HG03342 (cell line): ENCODE measurements around the gene LIG1.

ENCODE experiments used
- ATAC-seq: cut with Tn5 transposase; IDR thresholded peaks from one replicate; pipeline ENCODE4 v1.9.1; 2021; ENCODE audit warnings: mild to moderate bottlenecking, moderate library complexity; ENCODE audit not compliant: unreplicated experiment

LIG1 gene

GRCh38 chr19:48169939-48170803, at the start of gene LIG1, which contains the start of gene ZSWIM9:
Gene LIG1 (minus strand): TSS chr19:48170344. CDS start chr19:48165566, 4,778 bp downstream.
Gene ZSWIM9 (plus strand): TSS chr19:48170680. CDS start chr19:48171803, 1,123 bp downstream.
- peak; percentile 80 for ATAC-seq

GRCh38 chr19:48218997-48219396, 48.9 kb upstream of the LIG1 start:
- ATAC-seq = no peak

GRCh38 chr19:48216933-48217332, 46.8 kb upstream of the LIG1 start:
- no peak for ATAC-seq

GRCh38 chr19:48213959-48214358, 43.8 kb upstream of the LIG1 start:
- no peak for ATAC-seq

GRCh38 chr19:48210005-48210404, 39.9 kb upstream of the LIG1 start:
- ATAC-seq = no peak

- no peak for ATAC-seq
These were observed 36.4 kb upstream of the LIG1 start for GRCh38 chr19:48206397-48207093.

- ATAC-seq = peak; percentile 91
These were observed 33.9 kb upstream of the LIG1 start for GRCh38 chr19:48203794-48204628.

GRCh38 chr19:48203222-48203793, 33.2 kb upstream of the LIG1 start:
- ATAC-seq = no peak

- ATAC-seq = no peak
These were observed 27.0 kb upstream of the LIG1 start for GRCh38 chr19:48196933-48197665.

GRCh38 chr19:48196321-48196763, 26.2 kb upstream of the LIG1 start:
- no peak for ATAC-seq

- no peak for ATAC-seq
These were observed 25.0 kb upstream of the LIG1 start for GRCh38 chr19:48194844-48195830.

GRCh38 chr19:48194041-48194843, 24.1 kb upstream of the LIG1 start:
- no peak for ATAC-seq

- no peak for ATAC-seq
These were observed 22.6 kb upstream of the LIG1 start for GRCh38 chr19:48192750-48193149.

- ATAC-seq = no peak
These were observed 20.7 kb upstream of the LIG1 start for GRCh38 chr19:48190885-48191284.

- ATAC-seq = no peak
These were observed 20.2 kb upstream of the LIG1 start for GRCh38 chr19:48190288-48190884.

GRCh38 chr19:48186541-48186991, 16.4 kb upstream of the LIG1 start:
- ATAC-seq = no peak

GRCh38 chr19:48186015-48186414, 15.9 kb upstream of the LIG1 start:
- no peak for ATAC-seq

- ATAC-seq = no peak
These were observed 13.2 kb upstream of the LIG1 start for GRCh38 chr19:48183356-48183755.
